DMS79 (cell line): ENCODE results near the gene C11orf16.
"Not testable (repeated sequence)": the region's sequence is repeated elsewhere in the genome, so short reads cannot be mapped to it uniquely, and the experiment has no call there.

ENCODE experiments used
- DNase-seq: peaks from one replicate; lab custom pipeline; 2025; lab: John Stamatoyannopoulos, UW

Gene C11orf16

GRCh38 chr11:8937159-8937558 is 4.4 kb upstream of the C11orf16 start:
- DNase-seq, result peak; percentile 40

GRCh38 chr11:8935789-8936188 is 3.0 kb upstream of the C11orf16 start:
- not testable (repeated sequence) for DNase-seq

GRCh38 chr11:8934742-8935488 is 2.2 kb upstream of the C11orf16 start:
- DNase-seq, result no peak

GRCh38 chr11:8933931-8934330 is 1.2 kb upstream of the C11orf16 start:
- no peak for DNase-seq

- no peak for DNase-seq
Measured at GRCh38 chr11:8930456-8931175, 2.1 kb downstream of the C11orf16 start.

- no peak for DNase-seq
Measured at GRCh38 chr11:8928981-8929615, 3.6 kb downstream of the C11orf16 start.

- DNase-seq, result no peak
Measured at GRCh38 chr11:8928205-8928604, 4.5 kb downstream of the C11orf16 start.

- DNase-seq, result no peak
Measured at GRCh38 chr11:8927233-8927632, 5.5 kb downstream of the C11orf16 start.

GRCh38 chr11:8926236-8926635 is 6.5 kb downstream of the C11orf16 start:
- DNase-seq, result no peak

- DNase-seq, result no peak
Measured at GRCh38 chr11:8925711-8926110, 7.0 kb downstream of the C11orf16 start.

GRCh38 chr11:8922691-8923090 is 10.1 kb downstream of the C11orf16 start:
- DNase-seq, result no peak

- no peak for DNase-seq
Measured at GRCh38 chr11:8917157-8917825, 15.5 kb downstream of the C11orf16 start.

- no peak for DNase-seq
Measured at GRCh38 chr11:8914661-8915018, 18.1 kb downstream of the C11orf16 start.

GRCh38 chr11:8913961-8914660 is 18.6 kb downstream of the C11orf16 start:
- DNase-seq, result peak; percentile 70

GRCh38 chr11:8911029-8911823 is 21.5 kb downstream of the C11orf16 start, which contains the start of gene AKIP1:
AKIP1 (plus strand) TSS chr11:8911189; CDS start chr11:8911450, 261 bp downstream.
- DNase-seq, result peak; percentile 88

- DNase-seq, result no peak
Measured at GRCh38 chr11:8910649-8911026, 22.1 kb downstream of the C11orf16 start.

GRCh38 chr11:8908099-8908498 is 24.6 kb downstream of the C11orf16 start:
- no peak for DNase-seq

- no peak for DNase-seq
Measured at GRCh38 chr11:8907116-8907515, 25.6 kb downstream of the C11orf16 start.

GRCh38 chr11:8905528-8906165 is 27.1 kb downstream of the C11orf16 start:
- DNase-seq, result no peak

GRCh38 chr11:8899119-8899753 is 33.5 kb downstream of the C11orf16 start:
- no peak for DNase-seq
